HG03520 (cell line): ENCODE measurements around the gene S100A5.
"Not testable (repeated sequence)": the region's sequence is repeated elsewhere in the genome, so short reads cannot be mapped to it uniquely, and the experiment has no call there.

ENCODE experiments used
- ATAC-seq: cut with Tn5 transposase; IDR thresholded peaks from one replicate; pipeline ENCODE4 v1.9.1; 2021; ENCODE audit warnings: mild to moderate bottlenecking, moderate library complexity; ENCODE audit not compliant: unreplicated experiment

The S100A5 gene, protein sequence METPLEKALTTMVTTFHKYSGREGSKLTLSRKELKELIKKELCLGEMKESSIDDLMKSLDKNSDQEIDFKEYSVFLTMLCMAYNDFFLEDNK

DNA sequence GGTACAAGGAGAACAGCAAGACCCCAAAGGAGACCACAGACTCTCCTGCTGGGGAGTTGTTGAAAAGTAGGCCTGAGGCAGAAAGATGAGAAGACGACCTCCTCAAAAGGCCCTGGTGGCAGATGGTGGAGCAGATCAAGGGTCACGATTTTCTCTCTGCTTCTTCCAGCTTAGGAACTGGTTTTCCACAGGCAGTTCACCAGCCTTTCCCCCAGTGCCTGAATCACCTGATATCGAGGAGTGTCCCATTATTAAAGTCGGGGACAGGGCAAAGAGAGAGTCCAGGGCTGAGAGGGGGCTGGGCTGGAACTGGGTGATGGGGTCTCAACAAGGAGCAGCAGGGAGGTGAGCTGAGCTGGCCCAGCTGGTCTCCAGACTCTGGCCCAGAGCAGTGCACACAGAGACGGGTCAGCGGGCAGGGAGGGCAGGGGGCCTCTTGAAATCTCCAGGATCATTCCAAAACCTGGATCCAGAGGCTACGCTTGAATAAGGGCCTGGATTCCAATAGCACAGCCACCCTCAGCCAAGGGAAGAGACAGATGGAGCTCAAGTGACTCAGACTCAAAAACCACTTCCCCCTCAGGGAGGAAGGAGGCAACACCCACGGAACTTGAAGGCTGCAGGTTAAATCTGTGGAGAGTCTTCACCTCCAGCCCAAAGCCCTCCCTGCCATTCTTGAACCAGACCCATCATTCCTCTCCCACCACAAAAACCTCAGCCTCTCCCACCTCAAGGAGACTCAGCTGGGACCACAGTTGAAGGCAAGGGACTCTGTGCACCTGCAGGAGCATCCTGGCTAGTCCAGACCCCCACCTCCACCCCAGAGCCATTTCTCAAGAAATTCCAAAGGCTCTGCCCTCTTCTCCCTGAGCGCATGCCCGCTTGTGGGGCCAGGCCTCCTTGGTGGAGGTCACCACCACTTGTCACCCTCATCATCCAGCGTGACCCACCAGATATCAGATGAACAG is at the start of gene S100A5:
Gene S100A5, minus strand, starts transcription at position 541 of the 968 bp plus-strand sequence. CDS start 743 bp downstream, outside the sequence.
- no peak for ATAC-seq

GRCh38 chr1:153588482-153588881 is 47.7 kb upstream of the S100A5 start:
- ATAC-seq = no peak

GRCh38 chr1:153588033-153588432 is 47.3 kb upstream of the S100A5 start:
- ATAC-seq = not testable (repeated sequence)

GRCh38 chr1:153587314-153587713 is 46.6 kb upstream of the S100A5 start:
- no peak for ATAC-seq

DNA sequence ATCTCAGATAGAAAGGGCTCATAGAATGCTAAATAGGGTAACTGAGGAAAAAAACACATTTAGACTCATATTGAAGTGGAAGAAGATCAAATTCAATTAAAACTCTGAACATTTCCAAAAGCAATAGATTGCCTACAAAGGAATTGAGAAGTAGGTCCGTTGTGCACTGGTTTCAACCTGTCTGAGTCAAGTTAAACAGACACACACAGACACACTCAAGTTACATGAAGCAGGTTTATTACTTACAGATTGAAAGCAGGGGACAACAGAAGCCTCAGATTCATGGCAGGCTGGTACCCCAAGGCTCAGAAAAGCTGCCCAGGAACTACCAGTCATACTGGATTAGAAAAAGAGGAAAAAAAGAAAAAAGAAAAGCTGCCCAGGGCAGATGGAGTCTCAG is 45.6 kb upstream of the S100A5 start:
- no peak for ATAC-seq

DNA sequence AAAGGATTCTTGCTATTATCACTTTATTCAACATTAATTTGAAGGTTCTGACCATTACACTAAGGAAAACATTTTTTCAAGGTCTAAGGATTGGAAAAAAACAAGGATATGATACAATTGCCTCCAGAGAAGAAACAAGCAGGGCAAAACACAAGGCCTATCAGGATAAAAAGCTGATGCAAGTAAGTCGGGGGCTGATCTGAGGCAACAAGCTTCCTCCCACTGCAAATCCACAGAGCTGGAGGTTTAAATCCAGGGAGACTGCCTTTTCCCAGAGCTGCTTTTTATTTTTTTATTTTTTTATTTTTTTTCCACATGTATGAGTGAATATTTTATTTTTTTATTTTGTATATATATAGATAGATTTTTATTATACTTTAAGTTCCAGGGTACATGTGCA is 44.3 kb upstream of the S100A5 start:
- ATAC-seq = no peak

DNA sequence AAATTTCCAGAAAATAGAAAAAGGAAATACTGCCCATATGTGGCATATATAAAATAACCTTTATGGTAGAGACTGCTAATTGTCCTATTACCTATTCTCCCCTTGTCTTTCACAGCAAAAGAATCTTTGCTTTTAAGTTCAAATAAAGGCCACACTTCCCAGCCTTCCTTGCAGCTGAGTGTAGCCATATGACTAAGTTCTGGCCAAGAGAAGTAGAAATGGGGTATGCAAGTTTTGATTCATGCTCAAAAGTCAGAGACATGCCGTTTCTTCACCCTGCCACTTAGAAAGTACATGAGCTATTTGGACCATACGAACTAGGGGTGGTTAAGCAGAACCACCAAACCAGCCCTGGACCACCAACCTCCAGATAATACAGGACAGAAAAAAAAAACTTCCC is 43.2 kb upstream of the S100A5 start:
- no peak for ATAC-seq

DNA sequence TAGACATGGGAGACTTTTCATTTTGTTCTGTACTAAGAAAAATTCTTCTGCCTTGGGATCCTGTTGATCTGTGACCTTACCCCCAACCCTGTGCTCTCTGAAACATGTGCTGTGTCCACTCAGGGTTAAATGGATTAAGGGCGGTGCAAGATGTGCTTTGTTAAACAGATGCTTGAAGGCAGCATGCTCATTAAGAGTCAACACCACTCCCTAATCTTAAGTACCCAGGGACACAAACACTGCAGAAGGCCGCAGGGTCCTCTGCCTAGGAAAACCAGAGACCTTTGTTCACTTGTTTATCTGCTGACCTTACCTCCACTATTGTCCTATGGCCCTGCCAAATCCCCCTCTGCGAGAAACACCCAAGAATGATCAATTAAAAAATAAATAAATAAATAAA is 42.8 kb upstream of the S100A5 start:
- ATAC-seq = not testable (repeated sequence)

DNA sequence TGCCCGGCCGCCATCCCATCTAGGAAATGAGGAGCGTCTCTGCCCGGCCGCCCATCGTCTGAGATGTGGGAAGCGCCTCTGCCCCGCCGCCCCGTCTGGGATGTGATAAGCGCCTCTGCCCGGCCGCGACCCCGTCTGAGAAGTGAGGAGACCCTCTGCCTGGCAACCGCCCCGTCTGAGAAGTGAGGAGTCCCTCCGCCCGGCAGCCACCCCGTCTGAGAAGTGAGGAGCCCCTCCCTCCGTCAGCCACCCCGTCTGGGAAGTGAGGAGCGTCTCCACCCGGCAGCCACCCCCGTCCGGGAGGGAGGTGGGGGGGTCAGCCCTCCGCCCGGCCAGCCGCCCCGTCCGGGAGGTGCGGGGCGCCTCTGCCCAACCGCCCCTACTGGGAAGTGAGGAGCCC is 42.1 kb upstream of the S100A5 start:
- ATAC-seq = not testable (repeated sequence)

- ATAC-seq = no peak
These were observed 38.2 kb upstream of the S100A5 start for GRCh38 chr1:153578936-153579335.

DNA sequence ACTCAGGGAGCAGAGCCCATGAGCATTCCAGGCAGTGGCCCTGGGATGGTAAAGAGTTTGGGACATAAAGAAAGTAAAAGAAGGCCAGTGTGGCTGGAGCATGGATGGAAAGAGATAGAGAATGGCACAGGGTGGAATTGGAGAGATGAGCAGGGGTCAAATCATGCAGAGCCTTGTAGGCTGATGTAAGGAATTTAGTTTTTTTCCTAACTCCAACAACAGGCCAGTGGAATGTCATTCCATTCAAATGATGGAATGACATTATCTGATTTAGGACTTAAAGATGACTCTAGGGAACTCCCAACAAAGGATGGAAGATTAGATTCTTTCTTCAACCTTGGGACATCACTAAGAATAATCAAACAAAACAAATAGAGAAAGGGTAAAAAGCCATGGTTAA is 37.8 kb upstream of the S100A5 start:
- ATAC-seq = no peak

DNA sequence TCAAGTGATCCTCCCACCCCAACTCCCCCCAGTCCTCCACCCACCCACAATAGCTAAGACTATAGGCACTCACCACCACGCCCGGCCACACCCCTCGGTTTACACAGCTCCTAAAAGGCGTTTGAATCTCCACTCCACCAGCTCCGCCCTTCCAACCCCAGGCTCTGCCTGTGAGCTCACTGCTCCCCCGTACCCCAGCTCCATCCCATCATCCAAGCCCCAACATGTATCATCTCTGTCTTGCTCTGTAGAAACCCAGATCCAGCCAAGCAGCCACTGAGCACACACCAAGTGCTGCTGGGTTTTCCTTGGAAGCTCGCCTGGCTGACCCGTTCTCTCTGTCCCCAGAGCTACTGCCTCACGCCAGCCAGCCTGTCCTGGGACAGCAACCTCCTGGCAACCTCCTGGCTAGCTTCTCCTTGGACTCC is 36.9 kb upstream of the S100A5 start:
- ATAC-seq = no peak

DNA sequence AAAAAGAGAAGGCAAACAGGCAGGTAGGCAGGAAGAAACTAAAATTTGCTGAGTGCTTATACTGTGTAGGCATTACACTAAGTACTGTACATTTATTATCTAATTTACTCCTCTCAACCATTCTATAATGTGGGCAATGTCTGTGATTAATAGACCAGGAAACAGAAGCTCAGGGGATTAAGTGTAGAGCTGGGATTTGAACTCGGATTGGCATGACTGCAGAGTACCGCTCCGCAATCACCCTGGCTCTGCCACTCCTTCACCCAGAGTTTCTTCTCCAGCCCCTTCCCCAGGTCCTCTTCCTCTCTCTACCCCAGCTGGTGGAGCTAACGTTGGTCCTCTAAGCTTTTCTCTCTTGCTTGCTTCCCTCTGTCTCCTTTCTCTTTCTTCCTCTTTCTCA is 36.4 kb upstream of the S100A5 start:
- no peak for ATAC-seq

DNA sequence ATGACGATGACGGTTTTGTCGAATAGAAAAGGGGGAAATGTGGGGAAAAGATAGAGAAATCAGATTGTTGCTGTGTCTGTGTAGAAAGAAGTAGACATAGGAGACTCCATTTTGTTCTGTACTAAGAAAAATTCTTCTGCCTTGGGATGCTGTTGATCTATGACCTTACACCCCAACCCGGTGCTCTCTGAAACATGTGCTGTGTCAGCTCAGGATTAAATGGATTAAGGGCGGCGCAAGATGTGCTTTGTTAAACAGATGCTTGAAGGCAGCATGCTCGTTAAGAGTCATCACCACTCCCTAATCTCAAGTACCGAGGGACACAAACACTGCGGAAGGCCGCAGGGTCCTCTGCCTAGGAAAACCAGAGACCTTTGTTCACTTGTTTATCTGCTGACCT is 34.8 kb upstream of the S100A5 start:
- ATAC-seq = not testable (repeated sequence)

- ATAC-seq = not testable (repeated sequence)
These were observed 34.4 kb upstream of the S100A5 start for GRCh38 chr1:153575081-153575491.

DNA sequence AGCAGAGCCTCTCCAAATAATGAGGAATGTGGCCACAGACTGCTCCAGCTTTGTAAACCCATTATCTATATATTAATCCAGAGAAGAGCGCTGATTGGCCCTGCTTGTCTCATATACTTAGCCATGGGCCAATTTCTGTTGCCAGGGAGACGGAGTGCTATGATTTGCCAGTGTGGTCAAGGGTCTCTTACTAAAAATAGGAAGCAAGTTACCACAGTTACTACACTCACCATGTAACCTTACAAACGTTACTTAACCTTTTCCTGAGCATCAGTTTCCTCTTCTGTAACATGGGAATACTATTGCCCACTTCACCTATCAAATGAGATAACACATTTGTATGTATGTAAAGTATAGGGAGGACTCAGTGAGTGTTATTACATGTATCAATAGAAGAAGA is 32.6 kb upstream of the S100A5 start:
- ATAC-seq = no peak

GRCh38 chr1:153572569-153573015 is 31.9 kb upstream of the S100A5 start:
- ATAC-seq = no peak

GRCh38 chr1:153571706-153572105 is 31.0 kb upstream of the S100A5 start:
- no peak for ATAC-seq

GRCh38 chr1:153570874-153571273 is 30.1 kb upstream of the S100A5 start:
- no peak for ATAC-seq

- no peak for ATAC-seq
These were observed 28.7 kb upstream of the S100A5 start for GRCh38 chr1:153569465-153569864.

DNA sequence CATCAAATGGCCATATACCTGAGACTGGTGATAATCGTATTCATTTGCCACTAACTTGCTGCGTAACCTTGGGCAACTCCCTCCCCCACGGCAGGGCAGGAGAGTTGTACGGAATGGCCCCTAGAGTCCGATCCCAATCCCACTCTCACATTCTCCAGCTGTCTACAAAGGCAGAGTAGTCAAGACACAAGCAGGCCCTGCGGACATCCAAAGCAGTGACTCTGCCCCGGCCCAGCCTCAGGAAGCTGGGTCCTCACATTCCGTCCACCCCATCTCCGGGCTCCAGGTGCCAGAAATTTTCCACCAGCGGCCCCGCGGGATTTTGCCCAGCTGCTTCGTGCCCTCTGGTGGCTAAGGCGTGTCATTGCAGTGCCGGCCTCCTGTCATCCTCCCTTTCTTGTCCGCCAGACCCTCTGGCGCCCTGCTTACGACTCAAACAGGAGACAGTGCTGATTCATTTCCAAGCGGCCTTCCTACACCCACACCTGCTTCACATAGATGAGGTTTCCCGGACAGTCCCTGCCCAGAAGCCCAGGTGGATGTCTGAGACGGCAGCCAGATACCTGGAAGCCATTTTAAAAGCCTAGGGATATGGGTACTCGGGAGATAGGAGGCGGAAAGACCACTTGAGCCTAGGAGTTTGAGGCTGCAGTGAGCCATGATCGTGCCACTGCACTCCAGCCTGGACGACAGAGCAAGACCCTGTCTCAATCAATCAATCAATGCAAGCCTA is 27.8 kb upstream of the S100A5 start:
- ATAC-seq = no peak
